ENCODE results near the gene PCDHGA11. TPM values are rescaled to one million over a fixed set of nuclear protein-coding genes. Genes with fewer than 3 reads are reported as not detected.

PCDHGA11 gene
- total and polyA plus RNA-seq, 2 donors (not counting 3 experiments of a cell fraction or from before 2014, with no cell fraction given), result 8.0 to 11.5 TPM

GRCh38 chr5:141465351-141465750, 44.5 kb downstream of the PCDHGA11 start:
- Histone ChIP-seq H3K9me1 (replicated peaks; ENCODE audit: control insufficient read depth, extremely low read depth, insufficient read depth, low read length) (no peaks in the 10 kb centered on the region), H3K4me2 (ENCODE audit: insufficient read depth, low read length) (no peak overlapping the region), H2AFZ (ENCODE audit: low read depth, low read length) (no peak overlapping the region), H3K4me3 (replicated peaks in 1 of 3; ENCODE audit: insufficient read depth in 1 of 3, low read depth in 1 of 3, low read length in 3 of 3) (no peak overlapping the region), H3K27ac (ENCODE audit: insufficient read depth, low read depth, low read length) (no peak overlapping the region), H3K36me3 (ENCODE audit: control insufficient read depth in 2 of 2, extremely low read depth in 1 of 2, insufficient read depth in 2 of 2, low read length in 2 of 2) (no peaks in the 10 kb centered on the region), H3K4me1 (ENCODE audit: control insufficient read depth, extremely low read depth, insufficient read depth, low read length) (no peaks in the 10 kb centered on the region), H3K27me3 (ENCODE audit: control insufficient read depth in 2 of 2, insufficient read depth in 2 of 2, low read length in 2 of 2) (no peaks in the 10 kb centered on the region), H3K9me3 (replicated peaks; ENCODE audit: control insufficient read depth, insufficient read depth, low read length) (no peaks in the 10 kb centered on the region), H4K20me1 (replicated peaks; ENCODE audit: control insufficient read depth, extremely low read depth, insufficient read depth, low read length) (no peaks in the 10 kb centered on the region), H3K9ac (replicated peaks; ENCODE audit: extremely low read depth, insufficient read depth, low read length) (no peak overlapping the region), H3K79me2 (ENCODE audit: control insufficient read depth, insufficient read depth, low read length) (no peaks in the 10 kb centered on the region)
- no peak for TF ChIP-seq GATA2 (IDR thresholded peaks at IDR 0.05; ENCODE audit: insufficient read depth, insufficient read length, low read depth, low read length)
- TF ChIP-seq CTCF (IDR thresholded peaks at IDR 0.05; ENCODE audit: extremely low read depth in 1 of 2, insufficient read depth in 1 of 2, low read depth in 1 of 2, low read length in 2 of 2), result no peak
- no peak for TF ChIP-seq MAX (IDR thresholded peaks at IDR 0.05; ENCODE audit: insufficient read depth, insufficient read length)
- TF ChIP-seq JUN (IDR thresholded peaks at IDR 0.05; ENCODE audit: borderline replicate concordance, insufficient read depth, insufficient read length, low read depth), result no peak
- no peak for TF ChIP-seq MYC (IDR thresholded peaks at IDR 0.05; ENCODE audit: low read depth, low read length)
- TF ChIP-seq POLR2A (IDR thresholded peaks at IDR 0.05; ENCODE audit: low read depth, low read length), result no peak
- no peak for TF ChIP-seq FOS (IDR thresholded peaks at IDR 0.05; ENCODE audit: borderline replicate concordance, insufficient read depth, low read length)
- TF ChIP-seq POLR2AphosphoS5 (IDR thresholded peaks at IDR 0.05; ENCODE audit: insufficient read depth, low read depth, low read length), result no peak
- no peak for TF ChIP-seq EZH2 (IDR thresholded peaks at IDR 0.05; ENCODE audit: borderline replicate concordance, low read depth, low read length, severe bottlenecking)
- ChIA-PET CTCF (interaction anchor here (0.7 to 1.5 kb wide), 4 partner anchors 10 to 35 kb away, joined by 3 to 5 read pairs (median 3); partner anchors contain the start of gene PCDHGA12), POLR2A (no interaction called here)
- no TSS peak for BruUV-seq (replicated peaks)
- FAIRE-seq (no peak), DNase-seq (ENCODE audit: low read depth, low spot score) (no peak)
- dilution Hi-C loops (cut with MboI; ENCODE audit: extremely low pct_ligation_motif_present, low sequenced_read_pairs), result no loop called here
- intact Hi-C loops (cut with micrococcal nuclease), result no loop called here

Other genes starting within 250 kb of the PCDHGA11 start
Only the 30 nearest of the 37 such genes appear.
- gene PCDHB12, start 212.3 kb upstream of the PCDHGA11 start, total RNA-seq, result 0.18 and 0.20 TPM in 2 replicates
- 0.36 and 0.41 TPM in 2 replicates for gene PCDHB12, start 212.3 kb upstream of the PCDHGA11 start, polyA plus RNA-seq
- gene PCDHB13, start 207.1 kb upstream of the PCDHGA11 start, total RNA-seq, result 0.65 and 0.77 TPM in 2 replicates
- gene PCDHB13, start 207.1 kb upstream of the PCDHGA11 start, polyA plus RNA-seq, result 0.57 and 0.64 TPM in 2 replicates
- 0.55 and 1.0 TPM in 2 replicates for gene PCDHB14, start 197.7 kb upstream of the PCDHGA11 start, total RNA-seq
- 0.72 and 0.73 TPM in 2 replicates for gene PCDHB14, start 197.7 kb upstream of the PCDHGA11 start, polyA plus RNA-seq
- gene PCDHB15, start 175.7 kb upstream of the PCDHGA11 start, total RNA-seq, result 0.55 and 0.69 TPM in 2 replicates
- gene PCDHB15, start 175.7 kb upstream of the PCDHGA11 start, polyA plus RNA-seq, result 0.51 and 0.55 TPM in 2 replicates
- 0.39 and 0.46 TPM in 2 replicates for gene SLC25A2, start 117.0 kb upstream of the PCDHGA11 start, total RNA-seq
- gene SLC25A2, start 117.0 kb upstream of the PCDHGA11 start, polyA plus RNA-seq, result not detected in 2 replicates
- 55.0 and 62.0 TPM in 2 replicates for gene TAF7, start 100.3 kb upstream of the PCDHGA11 start, total RNA-seq
- 14.2 and 21.8 TPM in 2 replicates for gene TAF7, start 100.3 kb upstream of the PCDHGA11 start, polyA plus RNA-seq
- 0.22 and 0.30 TPM in 2 replicates for gene PCDHGA1, start 90.5 kb upstream of the PCDHGA11 start, total RNA-seq
- 0.44 and 0.45 TPM in 2 replicates for gene PCDHGA1, start 90.5 kb upstream of the PCDHGA11 start, polyA plus RNA-seq
- 0.58 and 1.2 TPM in 2 replicates for gene PCDHGA2, start 82.3 kb upstream of the PCDHGA11 start, total RNA-seq
- 1.9 and 2.0 TPM in 2 replicates for gene PCDHGA2, start 82.3 kb upstream of the PCDHGA11 start, polyA plus RNA-seq
- 1.1 and 1.2 TPM in 2 replicates for gene PCDHGA3, start 77.2 kb upstream of the PCDHGA11 start, total RNA-seq
- gene PCDHGA3, start 77.2 kb upstream of the PCDHGA11 start, polyA plus RNA-seq, result 0.88 and 1.2 TPM in 2 replicates
- 0.58 and 0.62 TPM in 2 replicates for gene PCDHGB1, start 71.0 kb upstream of the PCDHGA11 start, total RNA-seq
- gene PCDHGB1, start 71.0 kb upstream of the PCDHGA11 start, polyA plus RNA-seq, result 0.39 and 0.48 TPM in 2 replicates
- 3.0 TPM in 2 replicates for gene PCDHGA4, start 66.0 kb upstream of the PCDHGA11 start, total RNA-seq
- 2.4 and 2.6 TPM in 2 replicates for gene PCDHGA4, start 66.0 kb upstream of the PCDHGA11 start, polyA plus RNA-seq
- 1.9 and 2.9 TPM in 2 replicates for gene PCDHGB2, start 61.1 kb upstream of the PCDHGA11 start, total RNA-seq
- 1.1 TPM in 2 replicates for gene PCDHGB2, start 61.1 kb upstream of the PCDHGA11 start, polyA plus RNA-seq
- 0.78 and 0.93 TPM in 2 replicates for gene PCDHGA5, start 56.9 kb upstream of the PCDHGA11 start, total RNA-seq
- 0.36 and 0.51 TPM in 2 replicates for gene PCDHGA5, start 56.9 kb upstream of the PCDHGA11 start, polyA plus RNA-seq
- gene PCDHGB3, start 50.8 kb upstream of the PCDHGA11 start, total RNA-seq, result 1.7 and 2.0 TPM in 2 replicates
- gene PCDHGB3, start 50.8 kb upstream of the PCDHGA11 start, polyA plus RNA-seq, result 1.4 and 1.8 TPM in 2 replicates
- 2.7 and 2.9 TPM in 2 replicates for gene PCDHGA6, start 47.2 kb upstream of the PCDHGA11 start, total RNA-seq
- 2.6 and 2.7 TPM in 2 replicates for gene PCDHGA6, start 47.2 kb upstream of the PCDHGA11 start, polyA plus RNA-seq
- gene PCDHGA7, start 38.3 kb upstream of the PCDHGA11 start, total RNA-seq, result 1.5 and 1.8 TPM in 2 replicates
- 0.68 and 0.84 TPM in 2 replicates for gene PCDHGA7, start 38.3 kb upstream of the PCDHGA11 start, polyA plus RNA-seq
- gene PCDHGB4, start 33.4 kb upstream of the PCDHGA11 start, total RNA-seq, result 4.4 and 6.5 TPM in 2 replicates
- 6.9 and 8.1 TPM in 2 replicates for gene PCDHGB4, start 33.4 kb upstream of the PCDHGA11 start, polyA plus RNA-seq
- gene PCDHGA8, start 28.4 kb upstream of the PCDHGA11 start, total RNA-seq, result 0.53 and 0.95 TPM in 2 replicates
- 0.43 and 0.44 TPM in 2 replicates for gene PCDHGA8, start 28.4 kb upstream of the PCDHGA11 start, polyA plus RNA-seq
- 11.4 and 14.4 TPM in 2 replicates for gene PCDHGB5, start 23.1 kb upstream of the PCDHGA11 start, total RNA-seq
- gene PCDHGB5, start 23.1 kb upstream of the PCDHGA11 start, polyA plus RNA-seq, result 7.9 and 10.1 TPM in 2 replicates
- gene PCDHGA9, start 18.3 kb upstream of the PCDHGA11 start, total RNA-seq, result 3.5 and 3.9 TPM in 2 replicates
- gene PCDHGA9, start 18.3 kb upstream of the PCDHGA11 start, polyA plus RNA-seq, result 1.1 and 1.2 TPM in 2 replicates
- gene PCDHGB6, start 13.0 kb upstream of the PCDHGA11 start, total RNA-seq, result 4.8 and 4.9 TPM in 2 replicates
- 2.2 and 2.3 TPM in 2 replicates for gene PCDHGB6, start 13.0 kb upstream of the PCDHGA11 start, polyA plus RNA-seq
- gene PCDHGA10, start 8.1 kb upstream of the PCDHGA11 start, total RNA-seq, result 4.4 and 5.8 TPM in 2 replicates
- gene PCDHGA10, start 8.1 kb upstream of the PCDHGA11 start, polyA plus RNA-seq, result 3.6 and 3.7 TPM in 2 replicates
- gene PCDHGB7, start 3.4 kb upstream of the PCDHGA11 start, total RNA-seq, result 12.6 and 13.0 TPM in 2 replicates
- gene PCDHGB7, start 3.4 kb upstream of the PCDHGA11 start, polyA plus RNA-seq, result 6.5 and 6.9 TPM in 2 replicates
- 7.6 and 9.9 TPM in 2 replicates for gene PCDHGA12, start 9.5 kb downstream of the PCDHGA11 start, total RNA-seq
- 3.2 and 4.2 TPM in 2 replicates for gene PCDHGA12, start 9.5 kb downstream of the PCDHGA11 start, polyA plus RNA-seq
- gene PCDHGC3, start 54.9 kb downstream of the PCDHGA11 start, total RNA-seq, result 25.4 and 36.1 TPM in 2 replicates
- 9.2 and 14.9 TPM in 2 replicates for gene PCDHGC3, start 54.9 kb downstream of the PCDHGA11 start, polyA plus RNA-seq
- gene PCDHGC4, start 64.0 kb downstream of the PCDHGA11 start, total RNA-seq, result 0.90 and 2.1 TPM in 2 replicates
- gene PCDHGC4, start 64.0 kb downstream of the PCDHGA11 start, polyA plus RNA-seq, result 0.25 and 0.32 TPM in 2 replicates
- gene PCDHGC5, start 68.0 kb downstream of the PCDHGA11 start, total RNA-seq, result 0.60 and 1.2 TPM in 2 replicates
- gene PCDHGC5, start 68.0 kb downstream of the PCDHGA11 start, polyA plus RNA-seq, result 0.21 and 0.48 TPM in 2 replicates
- gene DIAPH1, start 197.9 kb downstream of the PCDHGA11 start, total RNA-seq, result 103 and 105 TPM in 2 replicates
- 59.2 and 68.6 TPM in 2 replicates for gene DIAPH1, start 197.9 kb downstream of the PCDHGA11 start, polyA plus RNA-seq
- 58.5 and 60.2 TPM in 2 replicates for gene HDAC3, start 215.8 kb downstream of the PCDHGA11 start, total RNA-seq
- gene HDAC3, start 215.8 kb downstream of the PCDHGA11 start, polyA plus RNA-seq, result 74.7 and 75.5 TPM in 2 replicates
- gene RELL2, start 215.9 kb downstream of the PCDHGA11 start, total RNA-seq, result 3.1 and 3.6 TPM in 2 replicates
- 3.4 and 4.8 TPM in 2 replicates for gene RELL2, start 215.9 kb downstream of the PCDHGA11 start, polyA plus RNA-seq

All from endothelial cell of umbilical vein (primary cell).